CD4-positive, alpha-beta T cell treated with Interleukin-2 at 100 ng/mL for 4 hours (primary cell): ENCODE data around the gene PTAFR.

Source experiments
- DNase-seq: peaks from one replicate; pipeline ENCODE4 v3.0.0-alpha.2; 2020; ENCODE audit warnings: low spot score

The PTAFR gene

DNA sequence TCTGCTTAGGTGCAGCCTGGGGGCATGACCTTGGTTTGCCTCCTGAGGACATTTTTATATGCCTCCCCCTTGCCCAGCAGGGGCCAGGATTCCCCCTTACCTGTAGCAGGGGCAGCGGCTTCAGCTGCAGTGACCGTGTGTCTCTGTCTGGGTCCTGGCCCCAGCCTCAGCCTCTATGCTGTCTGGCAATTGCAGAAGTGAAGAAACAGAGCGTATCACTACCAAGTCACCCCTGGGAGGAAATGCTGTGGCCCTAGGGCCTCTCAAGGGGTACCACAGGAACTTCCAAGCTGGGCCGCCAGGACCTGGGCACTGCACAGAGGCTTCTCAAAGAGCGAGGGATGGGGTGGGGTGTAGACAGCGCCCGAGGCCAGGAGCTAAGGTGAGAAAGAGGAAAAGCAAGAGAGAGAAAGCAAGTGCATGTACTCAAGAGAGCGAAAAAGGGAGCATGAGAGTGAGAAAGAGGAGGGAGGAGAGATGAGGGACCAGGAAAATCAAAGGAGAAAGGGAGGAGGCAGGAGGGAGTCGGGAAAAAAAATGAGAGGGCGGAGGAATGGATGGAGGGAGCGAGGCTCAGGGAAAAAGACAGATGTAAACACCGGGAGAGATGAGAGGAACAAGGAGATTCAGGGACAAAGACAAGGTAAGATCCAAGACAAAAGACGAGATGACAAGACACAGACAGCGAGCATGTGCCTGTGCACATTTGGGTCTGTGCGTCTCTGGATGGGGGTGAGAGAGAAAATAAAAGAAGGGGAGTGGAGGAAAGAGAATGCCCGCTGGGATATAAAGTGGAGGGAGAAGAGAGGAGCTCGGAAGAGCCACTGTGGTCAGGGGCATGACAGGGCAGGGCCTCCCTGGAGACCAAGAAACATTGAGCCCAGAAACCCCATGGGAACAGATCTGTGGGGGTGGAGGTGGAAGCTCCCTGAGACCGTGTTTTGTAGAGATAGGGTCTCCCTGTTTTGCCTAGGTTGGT, at the start of gene PTAFR:
TSS of gene PTAFR (minus strand) at position 199 of the 979 bp plus-strand sequence. CDS start 25,669 bp downstream, outside the sequence.
- no peak for DNase-seq

DNA sequence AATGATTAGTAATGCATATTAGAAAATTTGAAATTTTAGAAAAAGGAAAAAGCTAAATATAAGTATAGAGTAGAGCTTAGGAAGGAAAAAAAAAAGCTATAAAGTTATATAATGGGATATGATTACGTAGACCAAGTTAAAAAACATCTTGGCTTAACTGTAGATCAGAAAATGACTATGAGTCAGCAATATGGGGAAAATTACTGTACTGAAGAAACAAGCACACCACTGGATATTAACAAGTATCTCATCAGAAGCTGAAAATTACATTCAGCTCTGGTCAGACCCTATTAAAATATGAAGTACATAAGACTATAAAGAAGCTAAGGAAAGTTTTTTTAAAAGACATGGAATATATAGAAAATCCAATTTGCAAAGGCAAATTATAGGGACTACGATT, 36.8 kb upstream of the PTAFR start:
- DNase-seq, result no peak

DNA sequence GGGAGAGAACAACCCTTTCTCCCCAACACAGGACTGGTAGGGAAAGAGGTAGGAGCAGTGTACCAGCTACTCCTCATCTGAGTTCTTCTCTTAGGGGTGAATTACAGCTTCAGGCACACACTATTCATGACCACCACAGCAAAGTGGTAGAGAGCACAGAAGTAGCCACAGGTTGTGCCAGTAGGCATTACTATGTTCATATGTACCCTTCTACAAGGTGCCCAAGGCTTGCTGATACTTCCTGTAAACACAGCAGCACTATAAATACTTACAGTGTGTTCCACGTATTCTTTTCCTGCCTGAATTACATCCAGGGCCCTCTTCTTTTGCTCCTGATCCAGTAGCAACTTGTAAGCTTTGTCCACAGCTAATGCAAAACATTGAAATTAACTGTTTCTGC, 33.2 kb upstream of the PTAFR start:
- no peak for DNase-seq

DNA sequence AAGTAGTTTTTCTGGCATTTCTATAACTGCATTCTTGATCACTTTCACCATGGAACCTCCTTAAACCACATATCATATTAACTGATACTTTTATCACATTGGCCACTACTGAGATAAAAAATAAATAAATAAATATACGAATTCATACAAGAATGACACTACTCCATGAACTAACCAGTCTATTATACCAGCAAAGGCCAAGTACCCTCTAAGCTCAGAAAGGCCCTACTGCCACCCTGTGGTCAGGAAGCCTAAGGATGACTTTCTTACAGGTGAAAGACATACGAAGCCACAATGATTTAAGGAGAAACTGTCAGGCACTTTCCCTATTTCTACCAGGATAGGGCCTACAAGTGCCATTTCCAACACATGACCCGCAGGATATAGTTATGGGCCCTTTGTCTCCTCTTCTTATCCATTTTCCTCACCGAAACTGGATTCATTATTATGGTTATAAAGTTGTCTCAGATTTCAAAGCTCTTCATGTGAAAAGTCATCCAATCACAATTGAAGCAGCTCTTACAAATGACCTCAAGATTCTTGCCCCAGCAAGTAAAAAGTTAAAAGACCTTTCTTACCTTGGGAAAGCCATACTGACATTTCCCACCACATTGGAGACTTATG, 32.4 kb upstream of the PTAFR start:
- peak; percentile 72 for DNase-seq

GRCh38 chr1:28205243-28205642, 28.8 kb upstream of the PTAFR start:
- no peak for DNase-seq

DNA sequence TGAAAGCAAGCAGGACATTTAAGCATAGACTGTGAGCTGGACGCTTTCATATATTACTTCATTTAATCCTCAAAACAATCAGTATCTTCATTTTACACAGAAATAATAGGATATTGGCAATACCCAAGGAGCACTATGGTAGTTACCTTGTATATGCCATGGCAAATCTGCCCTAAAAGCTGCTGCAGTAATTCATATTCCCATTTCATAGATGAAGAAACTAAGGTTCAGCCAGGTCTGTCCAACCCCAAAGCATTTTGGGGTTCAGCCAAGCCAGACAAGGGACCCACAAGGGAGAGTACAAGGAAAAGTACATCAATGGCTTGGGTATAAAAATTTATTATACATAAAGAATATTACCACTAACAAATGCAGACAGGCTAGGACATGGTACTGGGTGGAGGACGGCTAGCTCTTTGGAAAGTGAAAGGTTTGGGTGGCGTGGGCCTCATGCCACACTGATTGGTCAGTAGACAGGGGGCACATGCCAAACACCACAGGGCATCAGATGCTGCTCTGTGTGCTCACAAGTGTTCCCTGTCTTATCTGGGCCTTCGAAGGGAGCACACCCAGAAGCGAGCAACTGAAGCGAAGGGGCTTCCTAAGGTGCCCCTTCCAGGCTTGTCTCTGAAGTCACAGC, 23.9 kb upstream of the PTAFR start:
- no peak for DNase-seq

DNA sequence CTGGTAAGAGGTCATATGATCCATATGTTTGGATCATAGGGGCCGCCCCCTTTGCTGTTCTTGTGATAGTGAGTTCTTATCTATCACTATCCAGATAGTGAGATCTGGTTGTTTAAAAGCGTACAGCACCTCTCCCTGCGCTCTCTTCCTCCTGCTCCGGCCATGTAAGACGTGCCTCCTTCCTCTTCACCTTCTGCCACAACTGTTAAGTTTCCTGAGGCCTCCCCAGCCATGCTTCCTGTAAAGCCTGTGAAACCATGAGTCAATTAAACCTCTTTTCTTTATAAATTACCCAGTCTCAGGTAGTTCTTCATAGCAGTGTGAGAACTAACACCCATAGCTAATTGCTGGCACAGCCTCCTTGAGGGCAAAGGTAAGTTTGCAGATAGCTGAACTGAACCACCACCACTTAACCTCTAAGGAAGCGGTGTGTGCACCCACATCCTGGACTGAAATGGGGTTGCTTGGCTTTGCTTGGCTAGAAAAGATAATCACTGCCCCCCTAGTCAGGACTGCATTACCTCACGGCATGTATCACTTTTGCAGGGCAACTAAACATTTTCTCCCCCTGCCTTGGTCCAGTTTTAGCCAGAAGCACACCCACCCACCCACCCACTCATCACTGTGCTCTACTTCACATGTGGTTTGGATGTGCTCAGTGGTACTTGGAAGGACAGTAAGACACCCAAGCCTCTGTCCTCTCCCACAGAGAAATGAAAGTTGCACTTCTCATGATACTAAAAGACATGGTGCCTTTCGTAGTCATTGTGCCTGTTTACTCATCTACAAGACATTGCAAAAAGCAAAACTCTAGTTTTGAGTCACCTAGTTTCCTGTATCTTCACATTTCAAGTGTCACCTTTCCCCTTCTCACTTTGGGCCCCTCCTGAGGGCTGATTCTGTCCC, 23.1 kb upstream of the PTAFR start:
- peak; percentile 66 for DNase-seq

GRCh38 chr1:28197682-28198415, 21.4 kb upstream of the PTAFR start:
- no peak for DNase-seq

- no peak for DNase-seq
Measured at GRCh38 chr1:28196330-28196729, 19.8 kb upstream of the PTAFR start.

GRCh38 chr1:28195780-28196179, 19.3 kb upstream of the PTAFR start:
- DNase-seq, result no peak

DNA sequence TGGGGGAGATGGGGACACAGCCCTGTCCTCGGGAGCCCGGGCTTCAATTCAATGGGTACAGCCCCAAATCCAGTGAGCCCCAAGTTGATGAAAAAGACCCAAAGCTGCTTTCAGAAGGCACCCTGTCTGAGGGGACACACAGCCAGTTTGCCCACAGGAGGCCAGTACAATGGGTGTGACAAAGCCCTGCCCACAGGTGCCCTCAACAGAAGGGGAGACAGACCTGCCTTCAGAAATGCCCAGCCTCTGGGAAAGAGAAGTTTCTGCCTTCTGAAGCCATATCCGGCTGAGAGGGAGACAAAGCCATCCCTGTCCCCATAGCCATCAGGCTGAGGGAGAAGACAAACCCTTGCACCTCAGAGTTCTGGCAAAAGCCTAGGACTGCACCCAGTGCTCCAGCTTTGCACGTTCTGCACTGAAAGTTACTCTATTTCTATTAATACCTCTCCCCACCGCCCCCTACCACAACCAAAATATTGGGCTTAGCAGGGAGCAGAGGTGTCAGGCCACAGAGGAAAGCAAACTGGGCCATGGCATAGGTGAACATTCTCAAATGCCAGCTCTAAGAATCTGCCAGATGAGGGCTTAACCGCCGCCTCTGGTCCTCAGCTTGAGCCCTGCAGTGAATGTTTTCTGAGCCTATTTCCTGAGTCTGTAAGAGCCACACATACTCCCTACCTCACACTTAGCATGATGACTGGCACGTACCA, 18.0 kb upstream of the PTAFR start:
- DNase-seq, result no peak

GRCh38 chr1:28193701-28194161, 17.2 kb upstream of the PTAFR start:
- DNase-seq, result no peak

DNA sequence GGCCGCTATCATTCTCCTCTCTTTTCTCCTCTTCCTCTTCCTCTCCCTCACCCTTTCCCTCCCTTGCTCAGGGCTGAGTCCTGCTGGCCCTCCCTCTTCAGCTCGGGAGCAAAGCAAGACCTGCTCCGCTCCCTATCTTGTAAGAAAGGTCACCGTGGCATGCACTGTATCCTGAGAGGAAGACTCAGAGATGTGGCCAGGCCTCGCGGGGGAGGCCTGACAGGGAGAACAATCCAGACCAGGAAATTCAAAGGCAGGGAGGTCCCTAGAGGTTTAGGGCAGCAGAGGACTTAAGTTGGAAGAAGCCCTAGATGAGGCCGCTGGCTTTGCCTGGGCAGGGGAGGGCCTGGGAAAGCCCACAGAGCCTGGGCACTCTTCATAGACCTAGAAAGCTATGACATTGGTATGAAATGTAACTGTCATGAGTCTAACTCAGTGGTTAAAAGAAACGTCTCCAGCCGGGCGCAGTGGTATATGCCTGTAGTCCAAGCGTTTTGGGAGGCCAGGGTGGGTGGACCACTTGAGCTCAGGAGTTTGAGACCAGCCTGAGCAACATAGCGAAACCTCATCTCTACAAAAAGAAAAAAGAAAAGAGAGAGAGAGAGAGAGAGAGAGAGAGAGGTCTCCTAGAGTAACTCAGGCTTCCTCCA, 14.6 kb upstream of the PTAFR start:
- no peak for DNase-seq

- DNase-seq, result no peak
Measured at GRCh38 chr1:28190337-28190979, 14.0 kb upstream of the PTAFR start.

DNA sequence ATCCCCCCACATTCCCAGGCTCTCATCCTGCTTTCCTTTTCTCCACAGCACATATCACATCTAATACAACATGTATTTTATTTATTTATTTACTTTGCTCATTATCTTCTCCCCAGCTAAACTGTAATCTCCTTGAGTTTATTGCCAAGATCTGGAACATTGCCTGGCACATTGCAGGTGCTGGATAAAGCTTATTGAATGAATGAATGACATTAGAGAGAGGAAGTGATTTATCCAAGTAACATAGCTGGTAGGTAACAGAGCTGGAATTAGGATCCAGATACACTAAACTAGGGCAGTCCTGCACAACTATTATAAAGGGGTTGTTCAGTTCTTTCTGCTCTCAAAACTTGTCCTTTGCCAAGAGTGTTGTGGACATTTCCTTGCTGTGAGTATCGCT, 8.6 kb upstream of the PTAFR start:
- DNase-seq, result no peak

DNA sequence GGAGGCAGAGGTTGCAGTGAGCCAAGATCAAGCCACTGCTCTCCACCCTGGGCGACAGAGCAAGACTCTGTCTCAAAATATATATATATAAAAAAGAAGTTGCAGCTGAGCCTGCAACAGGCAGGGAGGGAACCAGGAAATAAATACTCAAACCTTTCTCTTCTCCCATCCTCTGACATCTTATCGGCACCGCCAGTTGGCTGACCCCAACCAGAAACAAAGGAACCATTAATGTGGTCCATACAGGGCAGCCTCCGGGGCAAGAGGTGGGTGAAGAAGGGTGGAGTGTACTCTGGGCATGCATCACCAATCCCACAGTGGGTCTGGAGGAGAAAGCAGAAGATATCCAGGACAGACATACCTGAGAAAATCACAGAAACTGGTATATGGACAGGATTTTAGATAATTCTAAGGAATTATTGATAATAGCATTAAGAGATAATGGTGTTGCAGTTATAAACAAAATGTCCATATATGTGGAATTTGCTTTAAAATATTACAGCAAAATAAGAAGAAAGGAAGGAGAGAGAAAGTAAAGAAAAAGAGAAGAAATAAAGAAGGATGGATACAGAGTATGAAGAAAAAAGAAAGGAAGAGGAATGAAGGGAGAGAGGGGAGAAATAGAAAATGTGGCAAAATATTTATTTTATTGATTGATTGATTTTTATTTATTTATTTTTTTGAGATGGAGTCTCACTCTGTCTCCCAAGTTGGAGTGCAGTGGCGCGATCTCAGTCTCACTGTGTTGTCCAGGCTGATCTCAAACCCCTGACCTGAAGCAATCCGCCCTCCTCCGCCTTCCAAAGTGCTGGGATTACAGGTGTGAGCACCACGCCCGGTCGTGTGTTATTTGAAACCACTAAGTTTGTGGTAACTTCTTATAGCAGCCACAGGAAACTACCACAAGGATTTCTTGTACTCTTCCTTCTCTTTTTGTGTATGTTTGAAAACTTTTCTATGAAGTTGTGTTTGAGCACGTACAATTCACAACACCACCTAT, 4.1 kb upstream of the PTAFR start:
- DNase-seq, result no peak

DNA sequence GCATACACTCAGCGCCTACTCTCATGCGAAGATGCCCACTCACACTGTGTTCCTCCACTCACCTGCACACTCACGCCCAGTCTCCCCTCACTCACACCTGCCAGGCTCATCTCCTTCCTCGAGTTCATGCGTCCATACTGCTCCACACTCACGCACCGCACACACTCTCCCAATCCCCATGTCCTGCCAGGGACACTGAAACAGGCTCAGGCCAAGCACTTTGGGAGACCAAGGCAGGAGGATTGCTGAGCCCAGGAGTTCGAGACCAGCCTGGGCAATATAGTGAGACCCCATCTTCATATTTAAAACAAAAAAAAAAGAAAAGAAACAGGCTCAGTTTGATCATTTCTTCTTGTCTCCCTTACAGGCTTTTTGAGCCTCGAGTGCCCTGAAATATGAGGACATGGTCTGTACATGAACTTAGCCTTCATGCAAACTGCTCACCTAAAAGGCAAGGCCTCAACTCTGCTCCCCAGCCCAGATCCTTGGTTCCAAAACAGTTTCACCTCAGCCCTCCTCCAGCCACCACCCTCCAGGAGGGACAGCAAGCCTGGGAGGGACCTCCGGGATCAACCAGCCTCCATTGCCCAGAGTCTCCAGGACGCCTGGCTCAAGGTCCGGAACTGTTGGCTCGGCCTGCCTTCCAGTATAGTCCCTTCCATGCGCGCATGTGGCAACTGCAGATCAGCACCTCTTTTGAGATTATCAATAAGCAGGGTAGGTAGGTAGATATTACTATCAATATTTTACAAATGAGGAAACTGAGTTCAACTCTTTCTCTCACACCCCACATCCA, 2.4 kb upstream of the PTAFR start:
- no peak for DNase-seq
